Activated naive CD4-positive, alpha-beta T cell treated with anti-CD3 and anti-CD28 coated beads, Interleukin-2, amount 10 ng/mL, durations not matched to agents 5 hours and 36 hours (primary cell): ENCODE measurements around the gene SENP6. TPM values are rescaled to one million over a fixed set of nuclear protein-coding genes. Genes with fewer than 3 reads are reported as not detected.

Experiments used
- total RNA-seq, 2 experiments: library from RNA; stranded (reverse); gene quantifications; one replicate each; pipeline ENCODE4 v1.2.3, GENCODE V29; 2021

Gene SENP6
- total RNA-seq: 10 to 100 TPM; 64.3 to 65.8 TPM

GRCh38 chr6:75601304-75602245 lies at the start of gene SENP6:
SENP6 (plus strand) TSS chr6:75601880; CDS start chr6:75602525, 645 bp downstream.

GRCh38 chr6:75748743-75749538 lies 147.3 kb downstream of the SENP6 start, which contains the start of gene MYO6:
MYO6 (plus strand) TSS chr6:75749239; CDS start chr6:75817548, 68,309 bp downstream.

Other genes starting within 250 kb of the SENP6 start
- gene FILIP1, start 108.1 kb upstream of the SENP6 start, total RNA-seq: not detected
- gene MYO6, start 147.4 kb downstream of the SENP6 start, total RNA-seq: 1 to 10 TPM; 1.1 to 1.4 TPM